HG02798 (cell line): ENCODE measurements around the gene CADPS.

Source experiments
- ATAC-seq: cut with Tn5 transposase; IDR thresholded peaks from one replicate; pipeline ENCODE4 v1.9.1; 2021; ENCODE audit warnings: mild to moderate bottlenecking; ENCODE audit not compliant: unreplicated experiment, poor library complexity

Gene CADPS

GRCh38 chr3:62404321-62404720 lies 470.9 kb downstream of the CADPS start:
- ATAC-seq = no peak

- ATAC-seq = no peak
Observed at GRCh38 chr3:62403765-62404164, 471.5 kb downstream of the CADPS start.

- ATAC-seq = no peak
Observed at GRCh38 chr3:62392626-62393292, 482.5 kb downstream of the CADPS start.

DNA sequence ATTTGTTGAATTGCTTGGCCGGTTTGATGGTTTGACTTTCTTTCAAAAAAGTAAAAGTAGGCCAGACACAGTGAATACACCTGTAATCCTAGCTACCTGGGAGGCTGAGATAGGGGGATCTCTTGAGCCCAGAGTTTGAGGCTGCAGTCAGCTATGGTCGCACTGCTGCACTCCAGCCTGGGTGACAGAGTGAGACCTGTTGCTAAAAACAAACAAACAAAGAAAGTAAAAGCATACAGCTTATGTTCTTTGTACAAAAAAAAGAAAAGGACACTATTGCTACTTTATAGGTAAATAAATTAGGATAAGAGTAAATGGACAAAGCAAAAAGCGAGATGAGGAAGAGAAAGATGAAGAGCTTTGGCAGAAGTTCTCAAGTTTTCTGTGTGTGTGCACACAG lies 488.0 kb downstream of the CADPS start:
- ATAC-seq = no peak

DNA sequence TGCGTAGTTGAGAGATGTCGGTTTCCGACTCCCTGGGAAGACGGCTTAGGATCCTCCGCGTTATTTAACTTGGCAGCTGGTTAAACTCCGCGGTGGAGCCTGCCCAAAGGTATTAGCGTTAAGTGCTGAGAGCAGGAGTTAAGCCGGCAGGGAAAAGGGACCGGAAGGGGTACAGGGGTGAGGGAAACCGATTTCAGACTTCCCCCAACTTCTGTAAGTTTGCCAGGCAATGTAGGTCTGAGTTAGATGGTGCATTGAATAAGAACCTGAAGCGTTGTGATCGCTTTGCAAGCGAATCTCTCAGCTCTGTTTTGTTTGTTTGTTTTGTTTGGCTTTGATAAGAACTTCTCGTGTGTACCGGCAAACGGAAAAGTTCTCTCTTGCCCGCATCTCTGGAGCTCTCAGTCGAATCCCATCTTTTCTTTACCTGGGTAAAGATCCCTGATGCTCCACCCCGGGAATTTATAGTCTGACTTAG lies 495.9 kb downstream of the CADPS start:
- ATAC-seq = no peak

DNA sequence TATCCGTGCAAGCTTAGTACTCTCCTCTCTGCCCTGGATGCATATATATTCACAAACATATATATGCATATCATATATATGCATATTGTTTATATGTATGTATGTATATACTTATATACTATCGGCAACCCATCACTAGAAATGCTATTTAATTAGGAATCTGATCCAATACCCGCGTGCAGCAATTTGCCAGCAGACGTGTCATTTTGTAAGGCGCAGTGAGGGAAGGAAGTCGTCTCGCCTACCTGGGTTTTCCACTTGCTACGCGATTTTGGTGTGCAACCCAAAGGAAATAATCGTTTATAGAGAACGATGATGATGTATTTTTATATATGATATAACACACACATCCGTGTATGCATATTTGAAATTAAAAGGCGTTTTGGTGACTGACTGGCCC lies 496.3 kb downstream of the CADPS start:
- ATAC-seq = no peak

GRCh38 chr3:62378311-62378789 lies 496.9 kb downstream of the CADPS start:
- ATAC-seq = no peak

DNA sequence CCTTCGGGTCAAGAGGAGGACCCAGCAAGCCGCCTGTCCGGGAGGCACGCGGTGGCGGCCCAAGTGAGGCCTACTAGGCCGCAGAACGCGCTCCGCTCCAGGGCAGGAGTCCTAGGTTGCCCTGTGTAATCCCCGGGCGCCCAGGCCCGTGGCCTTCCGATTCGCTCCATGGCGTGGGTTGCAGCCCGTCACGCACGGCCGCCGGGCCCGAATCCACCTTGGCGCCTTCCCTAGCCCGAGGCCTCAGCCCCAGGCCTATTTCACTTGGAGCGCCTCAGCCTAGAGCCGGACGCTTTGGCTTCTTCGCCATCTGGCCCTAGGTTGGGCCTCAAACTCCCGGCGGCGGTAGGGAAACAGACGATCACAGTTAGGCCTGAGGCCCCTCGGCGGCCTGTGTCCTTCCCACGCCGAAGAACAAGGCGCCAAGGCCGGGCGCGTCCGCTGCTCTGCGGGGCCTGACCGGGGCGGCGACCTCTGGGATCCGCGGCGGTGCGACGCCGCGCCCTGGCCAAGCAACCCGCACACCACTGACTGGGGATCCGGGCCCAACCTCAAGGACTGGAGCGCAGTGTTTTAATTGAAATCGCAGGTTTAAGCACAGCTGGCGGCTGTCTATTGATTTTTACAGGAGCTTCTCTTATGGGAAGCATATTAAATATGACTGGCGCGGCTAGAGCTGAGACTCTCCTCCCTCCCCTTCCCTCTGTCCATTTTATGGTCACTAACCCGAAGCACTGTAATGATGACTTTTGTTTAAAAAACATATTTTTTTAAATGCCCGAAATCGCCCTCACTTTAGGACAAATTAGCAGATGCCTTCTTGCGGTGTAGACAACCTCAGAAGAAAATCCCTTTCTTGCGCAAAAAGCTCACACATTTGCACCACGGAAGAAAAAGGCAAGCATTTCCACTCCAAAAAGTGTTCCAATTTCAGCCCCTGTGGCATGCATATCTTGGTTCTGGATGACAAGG lies 498.0 kb downstream of the CADPS start:
- ATAC-seq = no peak

- ATAC-seq = no peak
Observed at GRCh38 chr3:62376454-62376720, 498.8 kb downstream of the CADPS start.

- ATAC-seq = no peak
Observed at GRCh38 chr3:62375655-62376453, 499.4 kb downstream of the CADPS start.

DNA sequence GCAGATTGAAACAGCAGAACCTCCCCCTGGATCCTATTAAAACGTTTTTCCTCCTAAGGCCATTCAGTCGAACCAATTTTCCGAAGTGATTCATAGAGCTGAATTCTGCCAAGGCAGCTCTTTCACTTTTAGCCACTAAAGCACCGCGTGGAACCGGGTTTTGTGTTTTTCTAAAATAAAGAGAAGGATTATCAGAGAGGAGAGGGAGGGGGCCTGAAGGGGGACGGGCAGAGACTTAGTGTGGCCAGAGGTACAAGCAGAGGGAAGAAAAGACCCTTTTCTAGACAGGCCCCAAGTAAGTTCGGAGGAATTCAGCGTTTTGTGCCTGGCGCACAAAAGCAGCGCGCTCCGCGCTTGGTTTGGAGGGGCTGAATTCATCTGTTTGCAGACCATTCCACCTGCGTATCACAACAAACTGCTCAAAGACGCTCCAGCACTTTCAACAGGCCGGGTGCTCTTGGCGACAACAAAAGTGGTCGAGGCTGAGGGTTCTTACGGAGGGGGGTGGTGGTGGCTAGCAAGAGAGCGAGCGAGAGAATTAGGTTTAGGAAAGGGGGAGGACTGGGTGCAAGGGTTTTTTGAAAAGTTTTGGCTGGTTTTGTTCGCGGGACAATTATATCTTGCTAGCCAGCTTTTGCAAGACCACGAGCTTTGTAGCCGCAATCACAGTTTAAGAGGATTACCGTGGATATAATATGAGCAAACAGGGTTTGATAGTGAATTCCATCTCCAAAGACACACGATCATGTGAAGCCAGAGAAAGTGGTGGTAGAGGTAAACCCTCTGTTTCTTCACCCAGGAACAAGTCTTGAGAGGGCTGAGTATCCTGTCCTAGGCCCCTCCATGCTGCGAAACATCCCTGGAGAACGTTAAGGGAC lies 500.6 kb downstream of the CADPS start:
- ATAC-seq = no peak

GRCh38 chr3:62373714-62374333 lies 501.4 kb downstream of the CADPS start:
- ATAC-seq = no peak

GRCh38 chr3:62373215-62373614 lies 502.0 kb downstream of the CADPS start, which contains the start of gene FEZF2:
TSS of gene FEZF2 (minus strand) at chr3:62373550. CDS start at chr3:62372868, 682 bp downstream.
- ATAC-seq = no peak

GRCh38 chr3:62372621-62373041 lies 502.6 kb downstream of the CADPS start:
- ATAC-seq = no peak

- no peak for ATAC-seq
Observed at GRCh38 chr3:62371720-62372591, 503.3 kb downstream of the CADPS start.

DNA sequence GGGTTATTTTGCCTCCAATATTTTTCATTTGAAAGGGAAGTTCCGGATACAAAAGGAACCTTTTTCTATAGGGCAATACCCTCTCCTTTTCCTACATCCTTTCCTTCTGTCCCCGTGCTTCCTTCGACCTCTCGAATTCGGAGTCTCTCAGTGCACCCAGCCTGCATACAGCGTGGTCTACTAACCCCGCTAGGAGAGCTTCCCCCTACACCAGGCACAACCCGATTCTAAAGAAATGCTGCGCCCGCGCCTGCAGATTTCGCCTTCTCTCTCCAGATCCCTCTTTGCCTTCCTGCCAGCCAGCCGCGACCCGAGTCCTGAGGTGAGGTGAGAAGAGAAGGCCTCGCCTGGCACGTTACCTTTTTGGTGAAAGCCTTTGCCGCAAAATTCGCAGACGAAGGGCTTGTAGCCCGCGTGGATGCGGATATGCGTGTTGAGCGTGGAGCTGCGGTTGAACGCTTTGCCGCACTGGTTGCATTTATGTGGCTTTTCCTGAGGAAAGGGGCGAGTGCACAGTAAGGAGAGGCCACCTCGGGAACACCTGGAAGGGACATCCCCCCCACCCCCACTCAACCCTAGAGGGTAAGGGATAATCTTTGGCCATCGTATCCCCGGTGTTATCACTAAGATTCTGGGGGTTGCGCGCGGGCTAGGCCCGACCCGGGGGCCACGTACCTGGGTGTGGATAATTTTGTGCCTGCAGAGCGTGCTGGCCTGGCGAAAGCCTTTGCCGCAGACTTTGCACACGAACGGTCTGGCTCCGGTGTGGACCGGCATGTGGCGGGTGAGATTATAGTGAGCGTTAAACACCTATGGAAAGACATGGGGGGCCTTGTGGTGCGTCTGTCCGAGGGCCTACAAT lies 504.1 kb downstream of the CADPS start:
- no peak for ATAC-seq

DNA sequence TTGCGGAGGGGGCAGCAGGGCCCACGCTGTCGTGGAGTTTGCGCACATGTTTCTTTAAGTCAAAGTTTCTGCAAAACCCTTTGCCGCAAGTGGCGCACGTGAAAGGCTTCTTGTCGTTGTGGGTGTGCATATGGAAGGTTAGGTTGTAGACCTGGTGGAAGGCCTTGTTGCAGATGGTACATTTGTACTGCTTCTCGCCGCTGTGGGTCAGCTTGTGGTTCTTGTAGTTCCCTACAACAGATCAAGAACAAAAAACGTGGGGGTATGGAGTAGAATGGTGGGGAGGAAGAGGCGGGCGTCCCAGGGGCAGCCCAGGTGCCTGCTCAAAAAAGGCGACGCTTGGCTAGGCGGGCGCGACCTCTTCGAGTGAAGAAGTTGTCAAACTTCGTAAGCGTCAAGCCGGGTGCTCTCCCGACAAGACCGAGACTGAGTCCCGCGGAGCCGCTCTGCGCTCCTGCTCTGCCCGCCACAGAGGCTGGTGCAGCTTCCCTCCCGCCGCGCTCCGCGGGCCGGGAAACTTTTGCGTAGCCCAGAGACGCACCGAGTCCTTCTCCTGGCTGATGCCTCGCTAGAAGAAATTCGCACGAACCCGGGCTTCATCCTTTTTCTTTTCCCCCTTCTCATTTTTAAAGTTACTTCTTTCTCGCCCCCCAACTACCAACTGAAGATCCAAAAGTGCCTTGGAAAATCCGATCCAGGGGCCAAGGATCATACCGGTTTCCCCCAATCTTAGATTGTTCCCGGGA lies 504.9 kb downstream of the CADPS start:
- no peak for ATAC-seq
